ENCODE data around the gene HSCB.

GRCh38 chr22:28795932-28796856 is 54.4 kb downstream of the HSCB start:
- TF ChIP-seq MAFK (IDR thresholded peaks at IDR 0.05; ENCODE audit: low read depth, low read length) (no peak), RAD21 (IDR thresholded peaks at IDR 0.05; ENCODE audit: low read length) (no peak), POLR2A (IDR thresholded peaks at IDR 0.05; ENCODE audit: low read depth, low read length) (no peak; the same call in 1 of the 2 replicates), RFX5 (IDR thresholded peaks at IDR 0.05; ENCODE audit: low read depth, low read length) (no peak)
- TF ChIP-seq, protein P1, sequence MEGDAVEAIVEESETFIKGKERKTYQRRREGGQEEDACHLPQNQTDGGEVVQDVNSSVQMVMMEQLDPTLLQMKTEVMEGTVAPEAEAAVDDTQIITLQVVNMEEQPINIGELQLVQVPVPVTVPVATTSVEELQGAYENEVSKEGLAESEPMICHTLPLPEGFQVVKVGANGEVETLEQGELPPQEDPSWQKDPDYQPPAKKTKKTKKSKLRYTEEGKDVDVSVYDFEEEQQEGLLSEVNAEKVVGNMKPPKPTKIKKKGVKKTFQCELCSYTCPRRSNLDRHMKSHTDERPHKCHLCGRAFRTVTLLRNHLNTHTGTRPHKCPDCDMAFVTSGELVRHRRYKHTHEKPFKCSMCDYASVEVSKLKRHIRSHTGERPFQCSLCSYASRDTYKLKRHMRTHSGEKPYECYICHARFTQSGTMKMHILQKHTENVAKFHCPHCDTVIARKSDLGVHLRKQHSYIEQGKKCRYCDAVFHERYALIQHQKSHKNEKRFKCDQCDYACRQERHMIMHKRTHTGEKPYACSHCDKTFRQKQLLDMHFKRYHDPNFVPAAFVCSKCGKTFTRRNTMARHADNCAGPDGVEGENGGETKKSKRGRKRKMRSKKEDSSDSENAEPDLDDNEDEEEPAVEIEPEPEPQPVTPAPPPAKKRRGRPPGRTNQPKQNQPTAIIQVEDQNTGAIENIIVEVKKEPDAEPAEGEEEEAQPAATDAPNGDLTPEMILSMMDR (conservative IDR thresholded peaks at IDR 0.05; ENCODE audit: low read depth, low read length) = no peak
